CD4-positive, alpha-beta T cell treated with Interleukin-4 for 4 hours (primary cell): ENCODE measurements around the gene KLHL25.
"Not testable (repeated sequence)": the region's sequence is repeated elsewhere in the genome, so short reads cannot be mapped to it uniquely, and the experiment has no call there.

Experiments used
- DNase-seq: peaks from one replicate; pipeline ENCODE4 v3.0.0-alpha.2; 2020

KLHL25 gene

DNA sequence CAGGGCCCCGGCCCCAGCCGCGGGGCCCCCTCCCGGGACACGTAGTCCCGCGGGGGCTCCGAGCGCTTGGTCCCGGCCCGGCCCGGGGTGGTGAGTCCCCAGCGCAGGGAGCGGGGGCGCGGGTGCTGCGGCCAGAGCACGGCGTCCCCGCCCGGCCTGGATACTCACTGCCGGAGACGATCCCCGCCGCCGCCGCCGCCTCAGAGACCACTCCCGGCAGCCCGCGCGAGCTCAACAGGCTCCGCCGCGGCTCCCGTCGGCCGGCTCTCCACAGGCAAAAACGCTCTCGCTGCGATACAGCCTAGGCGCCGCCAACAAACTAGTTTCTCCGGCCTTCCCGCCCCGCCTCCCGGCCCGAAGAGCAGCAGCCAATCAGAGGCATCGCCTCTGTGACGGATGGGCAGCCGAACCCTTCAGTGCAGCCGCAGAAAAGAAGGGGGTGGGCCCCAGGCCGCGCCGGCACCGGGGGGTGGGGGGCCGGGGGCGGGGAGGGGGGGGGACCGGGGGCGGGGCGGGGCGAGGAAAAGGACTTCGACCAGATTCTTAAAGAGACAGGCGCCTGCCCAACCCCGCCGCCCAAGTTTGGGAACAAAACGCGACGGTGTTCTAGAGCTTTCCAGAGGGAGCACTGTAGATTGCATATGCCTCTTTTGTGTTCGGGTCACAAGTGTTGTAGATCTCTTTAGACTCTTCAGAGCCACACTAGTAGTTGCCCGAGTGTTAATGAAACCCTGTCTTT is at the start of gene KLHL25:
TSS of gene KLHL25 (minus strand) at position 328 of the 739 bp plus-strand sequence. CDS start 25,115 bp downstream, outside the sequence.
- DNase-seq: peak; percentile 95

DNA sequence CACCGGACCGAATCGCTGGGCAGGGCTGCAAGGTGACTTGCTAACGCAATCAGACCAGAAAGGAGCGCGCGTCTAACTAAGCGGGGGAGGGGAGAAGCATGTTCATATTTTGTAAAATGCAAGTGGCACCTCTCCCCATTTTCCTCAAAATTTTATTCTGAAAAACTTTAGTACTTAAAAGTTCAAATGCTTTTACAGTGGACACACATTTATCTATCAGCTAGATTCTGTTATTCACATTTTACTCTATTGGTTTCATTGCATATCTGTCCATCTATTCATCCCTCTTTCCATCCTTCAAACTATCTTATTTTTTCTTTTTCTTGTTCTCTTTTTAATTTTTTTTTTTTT is 46.1 kb upstream of the KLHL25 start:
- no peak for DNase-seq

DNA sequence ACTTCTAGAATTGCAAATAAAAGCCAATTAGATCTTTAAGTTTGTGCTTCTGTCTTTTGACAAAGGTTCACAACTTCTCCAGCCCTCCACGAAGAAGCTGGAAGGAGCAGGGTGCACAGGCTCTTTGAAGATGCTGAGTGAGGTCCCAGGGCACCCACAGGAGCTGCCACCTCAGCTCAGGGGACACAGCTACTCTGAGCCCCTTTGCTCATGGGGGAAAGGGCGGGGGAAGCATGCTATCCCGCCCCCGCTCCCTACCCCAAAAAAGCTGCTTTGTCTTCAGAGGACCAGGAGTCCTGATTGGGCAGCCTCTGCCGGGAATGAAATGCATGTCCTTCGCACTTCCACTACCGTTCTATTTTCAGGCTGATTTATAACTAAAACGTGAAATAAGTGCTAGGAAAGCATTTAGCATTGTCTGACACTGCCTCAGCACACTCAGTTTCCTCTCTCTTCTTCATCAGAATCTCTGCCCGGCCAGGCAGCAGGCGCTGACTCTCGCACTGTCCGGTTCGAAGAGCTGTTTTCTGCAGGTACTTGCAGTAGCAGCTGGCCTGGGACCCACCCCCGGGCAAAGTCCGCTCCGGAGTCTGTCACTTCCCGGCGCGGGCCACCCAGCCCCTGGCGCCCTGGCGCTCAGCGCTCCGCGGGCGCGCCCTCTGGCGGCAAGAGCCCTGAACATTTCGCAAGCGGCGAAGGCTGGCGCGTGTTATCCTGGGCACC is 45.5 kb upstream of the KLHL25 start:
- peak; percentile 71 for DNase-seq

DNA sequence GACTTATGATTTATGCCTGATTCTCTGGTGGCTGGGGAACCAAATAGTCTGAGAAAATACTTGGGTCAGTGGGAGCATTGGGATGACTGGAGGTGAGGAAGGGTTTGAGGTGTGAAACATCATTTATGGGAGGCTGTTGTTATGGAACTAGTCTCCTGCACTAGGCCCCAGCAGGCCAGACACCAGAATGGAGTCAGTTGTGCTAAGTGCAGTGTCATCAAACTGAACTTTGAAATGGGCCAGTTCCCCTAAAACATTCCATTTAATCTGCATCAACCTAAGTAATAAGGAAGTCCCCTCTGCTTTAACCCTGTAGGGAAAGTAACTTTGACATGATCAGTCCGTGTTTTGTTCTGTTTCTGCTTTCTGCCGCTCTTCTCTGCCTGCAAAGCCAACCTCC is 44.9 kb upstream of the KLHL25 start:
- no peak for DNase-seq

- DNase-seq: no peak
Observed at GRCh38 chr15:85838655-85839054, 43.9 kb upstream of the KLHL25 start.

- no peak for DNase-seq
Observed at GRCh38 chr15:85837881-85838280, 43.2 kb upstream of the KLHL25 start.

- no peak for DNase-seq
Observed at GRCh38 chr15:85837011-85837433, 42.3 kb upstream of the KLHL25 start.

GRCh38 chr15:85834651-85835050 is 39.9 kb upstream of the KLHL25 start:
- DNase-seq: no peak

GRCh38 chr15:85832394-85832793 is 37.7 kb upstream of the KLHL25 start:
- DNase-seq: peak; percentile 11

DNA sequence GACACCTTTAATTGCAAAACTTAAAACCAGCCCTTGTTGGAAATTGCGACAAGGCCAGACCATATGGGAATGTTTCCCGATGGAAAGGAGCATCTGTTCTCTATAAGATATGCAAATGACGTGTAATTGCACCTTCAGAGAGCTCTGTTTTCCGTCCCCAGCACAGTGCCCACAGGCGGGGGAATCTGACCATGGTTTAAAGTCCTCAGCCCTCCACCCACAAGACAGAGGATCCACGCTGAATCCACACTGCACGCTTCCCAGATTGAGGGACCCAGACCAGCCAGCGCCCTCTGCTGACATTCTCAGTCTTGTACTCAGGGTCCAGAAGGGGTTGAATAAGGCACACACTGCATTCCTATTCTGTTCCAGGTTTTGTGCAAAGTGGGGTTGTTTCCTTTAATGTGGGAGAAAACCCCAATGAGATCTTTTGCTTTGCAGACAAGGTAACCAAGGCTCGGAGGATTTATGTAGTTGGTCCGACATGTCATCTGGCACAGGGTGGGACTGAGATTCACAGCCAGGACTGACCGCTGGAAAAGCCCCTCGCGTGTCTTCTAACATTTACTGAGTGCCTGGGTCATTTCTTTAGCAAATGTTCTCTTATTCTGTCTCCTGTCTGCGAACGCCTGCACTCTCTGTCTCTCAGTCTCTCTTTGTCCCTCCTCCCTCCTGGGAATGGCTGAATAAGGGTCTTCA is 36.8 kb upstream of the KLHL25 start:
- peak; percentile 24 for DNase-seq

DNA sequence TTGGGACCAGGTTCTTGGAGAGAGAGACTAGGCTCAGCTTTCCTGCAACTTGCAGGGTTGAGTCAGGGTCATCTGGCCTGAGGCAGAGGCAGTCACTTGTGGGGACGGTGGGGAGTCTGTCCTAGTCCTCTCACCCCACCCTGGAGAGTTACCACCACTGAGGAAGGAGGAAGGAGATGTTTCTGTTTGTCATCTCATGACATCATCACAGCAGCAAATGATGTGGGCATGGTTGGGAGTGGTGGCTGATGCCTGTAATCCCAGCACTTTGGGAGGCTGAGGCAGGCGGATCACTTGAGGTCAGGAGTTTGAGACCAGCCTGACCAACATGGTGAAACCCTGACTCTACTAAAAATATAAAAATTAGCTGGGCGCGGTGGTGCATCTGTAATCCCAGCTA is 35.0 kb upstream of the KLHL25 start:
- not testable (repeated sequence) for DNase-seq

GRCh38 chr15:85828874-85829273 is 34.1 kb upstream of the KLHL25 start:
- no peak for DNase-seq

- DNase-seq: no peak
Observed at GRCh38 chr15:85828126-85828525, 33.4 kb upstream of the KLHL25 start.

DNA sequence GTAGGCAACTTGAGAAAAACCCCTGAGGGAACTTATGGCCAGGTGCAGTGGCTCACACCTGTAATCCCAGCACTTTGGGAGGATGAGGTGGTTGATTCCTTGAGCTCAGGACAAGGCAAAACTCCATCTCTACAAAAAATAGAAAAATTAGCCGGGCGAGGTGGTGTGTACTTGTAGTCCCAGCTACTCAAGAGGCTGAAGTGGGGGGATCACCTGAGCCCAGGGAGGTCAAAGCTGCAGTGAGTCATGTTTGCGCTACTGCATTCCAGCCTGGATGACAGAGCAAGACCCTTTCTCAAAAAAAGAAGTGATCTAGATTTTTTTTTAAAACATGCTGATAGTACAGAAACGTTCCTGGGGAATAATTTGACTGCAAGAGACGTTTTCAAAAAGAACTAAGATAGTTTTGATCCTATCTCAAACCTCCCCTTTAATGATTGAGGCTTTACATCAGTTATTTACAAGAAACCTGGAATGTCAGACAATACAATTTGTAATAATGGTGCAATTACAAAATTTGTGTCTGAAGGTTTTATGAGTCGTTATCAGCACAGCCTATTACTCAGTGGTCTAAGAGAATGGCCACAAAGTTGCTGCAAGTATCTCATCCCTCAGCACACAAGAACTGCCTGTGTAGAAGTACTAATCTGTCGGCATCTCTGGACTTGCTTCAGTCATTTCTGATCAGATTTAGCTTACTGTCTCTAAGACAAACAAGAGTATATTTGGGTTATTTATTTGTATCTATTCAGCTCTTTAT is 32.2 kb upstream of the KLHL25 start:
- DNase-seq: no peak

DNA sequence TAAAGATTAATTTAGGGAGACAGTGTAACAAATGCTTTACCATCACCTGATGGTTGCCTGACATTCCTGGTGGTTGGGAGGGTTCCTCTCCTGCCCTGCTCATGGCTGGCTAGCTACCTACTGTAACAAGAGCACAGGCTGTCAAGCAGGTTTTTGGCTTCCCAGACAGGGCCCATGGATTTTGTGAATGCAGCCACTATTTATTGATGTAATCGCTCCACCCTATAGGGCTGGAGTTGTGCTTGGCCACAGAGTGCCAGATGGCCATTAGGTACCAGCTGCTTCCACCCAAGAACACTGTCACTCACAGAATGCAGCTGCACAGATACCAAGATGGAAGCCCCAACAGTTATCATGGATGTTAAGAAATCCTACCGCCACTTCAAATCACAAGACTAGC is 31.0 kb upstream of the KLHL25 start:
- DNase-seq: no peak

DNA sequence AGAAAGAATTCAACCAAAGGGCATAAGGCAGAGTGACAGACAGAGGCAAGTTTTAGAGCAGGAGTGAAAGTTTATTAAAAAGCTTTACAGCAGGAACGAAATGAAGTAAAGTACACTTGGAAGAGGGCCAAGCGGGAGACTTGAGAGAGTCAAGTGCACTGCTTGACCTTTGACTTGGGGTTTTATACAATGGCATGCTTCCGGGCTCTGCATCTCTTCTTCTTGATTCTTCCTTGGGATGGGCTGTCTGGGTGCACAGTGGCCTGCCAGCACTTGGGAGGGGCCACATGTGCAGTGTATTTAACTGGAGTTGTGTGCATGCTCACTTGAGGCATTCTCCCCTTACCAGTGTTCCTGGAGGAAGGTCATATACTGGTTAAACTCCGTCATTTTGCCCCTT is 30.4 kb upstream of the KLHL25 start:
- DNase-seq: no peak

- DNase-seq: no peak
Observed at GRCh38 chr15:85821545-85821944, 26.8 kb upstream of the KLHL25 start.

GRCh38 chr15:85819938-85820337 is 25.2 kb upstream of the KLHL25 start:
- DNase-seq: no peak

GRCh38 chr15:85813234-85813633 is 18.5 kb upstream of the KLHL25 start:
- DNase-seq: no peak

- DNase-seq: no peak
Observed at GRCh38 chr15:85810075-85810474, 15.3 kb upstream of the KLHL25 start.

DNA sequence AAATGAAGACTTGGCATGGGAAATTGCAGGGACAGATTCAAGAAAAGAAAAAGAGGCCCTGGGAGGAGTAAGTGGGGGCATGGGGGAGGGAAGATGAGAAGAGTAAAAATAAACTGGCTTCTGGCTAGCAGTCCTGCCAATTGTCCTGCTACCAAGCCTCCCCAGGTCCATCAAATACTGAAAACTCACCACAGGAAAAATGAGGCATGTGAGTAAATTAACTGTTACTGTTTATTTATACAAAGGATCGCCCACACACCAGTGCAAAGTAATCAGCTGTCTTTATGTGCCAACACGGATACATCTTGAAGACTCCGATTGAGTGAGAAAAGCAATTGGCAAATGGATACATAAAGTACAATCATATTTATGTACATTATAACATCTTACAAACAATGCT is 10.7 kb upstream of the KLHL25 start:
- DNase-seq: no peak

- DNase-seq: no peak
Observed at GRCh38 chr15:85804481-85805170, 9.9 kb upstream of the KLHL25 start.

DNA sequence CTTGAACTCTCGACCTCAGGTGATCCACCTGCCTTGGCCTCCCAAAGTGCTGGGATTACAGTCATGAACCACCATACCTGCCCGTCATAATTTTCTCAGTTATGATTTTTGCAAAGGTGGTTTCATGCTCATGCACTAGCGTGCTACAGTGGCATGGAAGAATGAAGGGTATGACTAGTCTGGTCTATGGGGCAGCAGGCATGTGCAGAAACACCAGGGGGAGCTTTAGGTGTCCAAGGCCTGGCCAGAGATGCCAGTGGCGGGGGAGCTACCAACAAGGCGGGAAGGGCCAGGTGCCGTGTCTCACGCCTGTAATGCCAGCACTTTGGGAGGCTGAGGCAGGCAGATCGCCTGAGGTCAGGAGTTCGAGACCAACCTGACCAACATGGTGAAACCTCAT is 7.9 kb upstream of the KLHL25 start:
- DNase-seq: not testable (repeated sequence)
